ENCODE data around the gene ERBB2. TPM values are rescaled to one million over a fixed set of nuclear protein-coding genes. Genes with fewer than 3 reads are reported as not detected.

The ERBB2 gene
- total and polyA plus RNA-seq, 2 experiments from 2014 or later, result 46.2 to 196 TPM

DNA sequence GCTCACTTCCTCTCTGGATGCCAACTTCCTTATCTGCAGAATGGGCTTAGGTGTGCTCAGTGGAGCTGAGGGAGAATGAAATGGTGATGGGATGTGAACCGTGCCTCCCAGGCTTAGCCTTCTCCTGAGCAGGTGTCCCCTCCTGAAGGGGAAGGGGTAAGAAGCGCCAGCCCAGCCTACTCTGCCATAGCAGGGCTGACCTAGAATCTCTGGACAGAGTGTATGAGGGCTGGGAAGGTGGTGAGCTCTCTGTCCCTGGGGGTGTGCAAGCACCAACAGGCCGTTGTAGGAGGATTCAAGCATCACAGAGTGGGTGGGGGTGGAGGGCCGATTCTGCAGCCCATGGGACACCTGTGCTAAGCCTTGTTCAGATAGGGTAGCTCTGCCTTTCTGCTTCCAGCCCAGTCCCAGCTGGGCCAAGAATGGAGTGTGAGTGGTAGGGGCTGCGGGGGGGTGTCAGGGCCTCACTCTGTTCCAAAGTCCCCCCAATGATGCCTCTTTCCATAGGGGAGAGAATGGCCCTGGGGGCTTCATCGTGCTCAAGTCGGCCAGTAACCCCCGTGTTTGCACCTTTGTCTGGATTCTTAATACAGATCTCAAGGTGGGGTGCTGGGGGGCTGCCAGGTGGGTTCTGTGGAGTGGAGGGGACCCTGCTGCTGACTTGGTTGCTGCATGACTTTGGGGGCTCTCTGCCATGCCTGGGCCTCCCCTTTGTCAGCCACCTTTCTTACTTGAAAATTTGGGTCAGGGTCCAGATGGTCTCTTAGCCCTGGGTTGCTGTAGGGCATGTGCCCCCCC is 37.9 kb upstream of the ERBB2 start (continued):
- TF ChIP-seq ZNF462 (CRISPR knock-in tag; IDR thresholded peaks at IDR 0.05), result no peak
- TF ChIP-seq CREB1 (CRISPR knock-in tag; IDR thresholded peaks at IDR 0.05; ENCODE audit: low read depth), result no peak
- no peak for TF ChIP-seq POLR2AphosphoS5 (IDR thresholded peaks at IDR 0.05; ENCODE audit: low read depth)

DNA sequence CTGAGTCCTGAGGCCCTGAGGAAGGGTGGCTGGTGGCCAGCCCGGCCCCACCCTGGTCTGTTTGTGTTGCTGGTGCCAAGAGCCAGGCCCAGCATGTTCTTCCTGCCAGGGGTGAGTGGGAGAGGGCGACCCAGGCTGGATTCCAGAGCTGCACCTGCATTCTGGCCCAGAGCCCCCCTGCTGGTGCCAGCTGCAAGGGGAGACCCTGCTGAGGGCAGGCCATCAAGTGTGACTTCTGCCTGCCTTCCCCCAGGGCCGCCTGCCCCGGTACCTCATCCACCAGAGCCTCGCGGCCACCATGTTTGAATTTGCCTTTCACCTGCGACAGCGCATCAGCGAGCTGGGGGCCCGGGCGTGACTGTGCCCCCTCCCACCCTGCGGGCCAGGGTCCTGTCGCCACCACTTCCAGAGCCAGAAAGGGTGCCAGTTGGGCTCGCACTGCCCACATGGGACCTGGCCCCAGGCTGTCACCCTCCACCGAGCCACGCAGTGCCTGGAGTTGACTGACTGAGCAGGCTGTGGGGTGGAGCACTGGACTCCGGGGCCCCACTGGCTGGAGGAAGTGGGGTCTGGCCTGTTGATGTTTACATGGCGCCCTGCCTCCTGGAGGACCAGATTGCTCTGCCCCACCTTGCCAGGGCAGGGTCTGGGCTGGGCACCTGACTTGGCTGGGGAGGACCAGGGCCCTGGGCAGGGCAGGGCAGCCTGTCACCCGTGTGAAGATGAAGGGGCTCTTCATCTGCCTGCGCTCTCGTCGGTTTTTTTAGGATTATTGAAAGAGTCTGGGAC is 37.1 kb upstream of the ERBB2 start:
- Histone ChIP-seq H3K4me2 (no peak overlapping the region), H3K9me2 (ENCODE audit: insufficient read depth) (no peaks in the 10 kb centered on the region), H3K79me2 (replicated peaks; ENCODE audit: insufficient read depth) (no peaks in the 10 kb centered on the region), H3F3A (replicated peaks; ENCODE audit: low read depth) (peaks cover 3% of the 10 kb centered on the region), H4K20me1 (replicated peaks; ENCODE audit: insufficient read depth) (no peaks in the 10 kb centered on the region; the same call in 1 of the 2 replicates), H3K36me3 (ENCODE audit: insufficient read depth) (no peaks in the 10 kb centered on the region), H3K4me1 (ENCODE audit: insufficient read depth) (peaks cover 42% of the 10 kb centered on the region), H2AFZ (no peak overlapping the region), H3K27me3 (ENCODE audit: insufficient read depth) (peaks cover 21% of the 10 kb centered on the region), H3K27ac (ENCODE audit: low read depth) (0 out of 2 replicates have a peak overlapping the region, but pooled peaks have one; percentile 59), H3K4me3 (peak overlapping the region; percentile 51; the same call in 1 of the 2 replicates)
- DNase-seq (ENCODE audit: low spot score) (peak; percentile 46), ATAC-seq (no peak)
- H3K27me3 Mint-ChIP-seq (ENCODE audit: insufficient read depth, low read depth, poor library complexity), result peaks cover 15% of the 10 kb centered on the region
- peaks cover 48% of the 10 kb centered on the region for H3K4me1 Mint-ChIP-seq
- H3K36me3 Mint-ChIP-seq (ENCODE audit: low read depth), result peaks cover 14% of the 10 kb centered on the region; the same call in 2 of the 3 replicates
- no peak for TF ChIP-seq ZNF114 (CRISPR knock-in tag; IDR thresholded peaks at IDR 0.05)
- TF ChIP-seq JUNB (IDR thresholded peaks at IDR 0.05; ENCODE audit: unreplicated experiment), result no peak
- TF ChIP-seq EZH2 (IDR thresholded peaks at IDR 0.05; ENCODE audit: low read depth, unreplicated experiment), result no peak
- TF ChIP-seq CTCF (conservative IDR thresholded peaks at IDR 0.05; ENCODE audit: low read depth in 2 of 2), result no peak
- TF ChIP-seq ZNF331 (CRISPR knock-in tag; IDR thresholded peaks at IDR 0.05; ENCODE audit: low read depth), result no peak
- TF ChIP-seq, protein P1, sequence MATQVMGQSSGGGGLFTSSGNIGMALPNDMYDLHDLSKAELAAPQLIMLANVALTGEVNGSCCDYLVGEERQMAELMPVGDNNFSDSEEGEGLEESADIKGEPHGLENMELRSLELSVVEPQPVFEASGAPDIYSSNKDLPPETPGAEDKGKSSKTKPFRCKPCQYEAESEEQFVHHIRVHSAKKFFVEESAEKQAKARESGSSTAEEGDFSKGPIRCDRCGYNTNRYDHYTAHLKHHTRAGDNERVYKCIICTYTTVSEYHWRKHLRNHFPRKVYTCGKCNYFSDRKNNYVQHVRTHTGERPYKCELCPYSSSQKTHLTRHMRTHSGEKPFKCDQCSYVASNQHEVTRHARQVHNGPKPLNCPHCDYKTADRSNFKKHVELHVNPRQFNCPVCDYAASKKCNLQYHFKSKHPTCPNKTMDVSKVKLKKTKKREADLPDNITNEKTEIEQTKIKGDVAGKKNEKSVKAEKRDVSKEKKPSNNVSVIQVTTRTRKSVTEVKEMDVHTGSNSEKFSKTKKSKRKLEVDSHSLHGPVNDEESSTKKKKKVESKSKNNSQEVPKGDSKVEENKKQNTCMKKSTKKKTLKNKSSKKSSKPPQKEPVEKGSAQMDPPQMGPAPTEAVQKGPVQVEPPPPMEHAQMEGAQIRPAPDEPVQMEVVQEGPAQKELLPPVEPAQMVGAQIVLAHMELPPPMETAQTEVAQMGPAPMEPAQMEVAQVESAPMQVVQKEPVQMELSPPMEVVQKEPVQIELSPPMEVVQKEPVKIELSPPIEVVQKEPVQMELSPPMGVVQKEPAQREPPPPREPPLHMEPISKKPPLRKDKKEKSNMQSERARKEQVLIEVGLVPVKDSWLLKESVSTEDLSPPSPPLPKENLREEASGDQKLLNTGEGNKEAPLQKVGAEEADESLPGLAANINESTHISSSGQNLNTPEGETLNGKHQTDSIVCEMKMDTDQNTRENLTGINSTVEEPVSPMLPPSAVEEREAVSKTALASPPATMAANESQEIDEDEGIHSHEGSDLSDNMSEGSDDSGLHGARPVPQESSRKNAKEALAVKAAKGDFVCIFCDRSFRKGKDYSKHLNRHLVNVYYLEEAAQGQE (IDR thresholded peaks at IDR 0.05; ENCODE audit: unreplicated experiment), result no peak
- no peak overlapping the region for H3K4me3 Mint-ChIP-seq
- no peak overlapping the region for H3K27ac Mint-ChIP-seq
- no peaks in the 10 kb centered on the region; the same call in 2 of the 3 replicates for H3K9me3 Mint-ChIP-seq

Data from GM23338 (cell line).